HepG2 (cell line): Measurements from ENCODE around the gene PRM3. TPM values are rescaled to one million over a fixed set of nuclear protein-coding genes. Genes with fewer than 3 reads are reported as not detected.

Source experiments
- DMAP1 ChIP-seq: IDR thresholded peaks from 2 replicates; pipeline ENCODE4 v1.6.1; 2016
- ERF ChIP-seq: IDR thresholded peaks from 2 replicates; pipeline ENCODE4 v1.6.1; 2018; ENCODE audit warnings: missing biosample characterization, missing genetic modification reagents
- FOXC1 ChIP-seq: sonication (generic); formaldehyde crosslinking; IDR thresholded peaks from 2 replicates; pipeline ENCODE4 v1.8.0; 2022; ENCODE audit warnings: mild to moderate bottlenecking, missing genetic modification reagents, borderline replicate concordance
- MEF2D ChIP-seq: sonication (generic); formaldehyde crosslinking; IDR thresholded peaks from 2 replicates; pipeline ENCODE4 v1.5.1; 2020; ENCODE audit warnings: mild to moderate bottlenecking, missing genetic modification reagents
- MZF1 ChIP-seq: sonication (generic); formaldehyde crosslinking; IDR thresholded peaks from 2 replicates; pipeline ENCODE4 v1.8.1; 2023; ENCODE audit warnings: mild to moderate bottlenecking, missing genetic modification reagents, borderline replicate concordance
- RBM22 ChIP-seq: fragments of 200-400 bp; formaldehyde crosslinking; optimal IDR thresholded peaks from 2 replicates; pipeline ENCODE3; 2017; ENCODE audit warnings: mild to moderate bottlenecking, low read length, moderate library complexity
- SNAI1 ChIP-seq: sonication (generic); formaldehyde crosslinking; IDR thresholded peaks from 2 replicates; pipeline ENCODE4 v1.5.0; 2020; ENCODE audit warnings: mild to moderate bottlenecking, missing genetic modification reagents, borderline replicate concordance
- THYN1 ChIP-seq: sonication (generic); formaldehyde crosslinking; IDR thresholded peaks from 2 replicates; pipeline ENCODE4 v1.8.1; 2023; ENCODE audit warnings: low read depth, mild to moderate bottlenecking, moderate library complexity, missing genetic modification reagents, borderline replicate concordance
- TOPORS ChIP-seq: sonication (generic); formaldehyde crosslinking; IDR thresholded peaks from 2 replicates; pipeline ENCODE4 v1.8.0; 2023; ENCODE audit warnings: mild to moderate bottlenecking, missing genetic modification reagents
- ZNF256 ChIP-seq: sonication (generic); formaldehyde crosslinking; conservative IDR thresholded peaks from 2 replicates; pipeline ENCODE4 v1.4.0; 2020; ENCODE audit warnings: missing genetic modification reagents
- ZNF713 ChIP-seq: sonication (generic); formaldehyde crosslinking; IDR thresholded peaks from 2 replicates; pipeline ENCODE4 v1.4.0; 2020; ENCODE audit warnings: mild to moderate bottlenecking, missing genetic modification reagents
- ZNF781 ChIP-seq: sonication (generic); formaldehyde crosslinking; IDR thresholded peaks from 2 replicates; pipeline ENCODE4 v1.5.1; 2020; ENCODE audit warnings: borderline replicate concordance, mild to moderate bottlenecking, missing genetic modification reagents; ENCODE audit errors: not compliant biosample characterization
- polyA plus RNA-seq, 8 experiments: library from polyadenylated mRNA; depleted of rRNA in 3 of 8; stranded (reverse) in 7 of 8; unstranded in 1 of 8; fragments of >200 nt; fragmentation: Illumina TruSeq in 4 of 8; extraction: Trizol in 4 of 8; gene quantifications; 2 replicates each; pipeline versions ENCODE4 v1.2.1 to v1.2.3, GENCODE V29; 2011 to 2016; ENCODE audit warnings: low read depth in 4 of 8, missing spikeins in 1 of 8, mixed read lengths in 1 of 8; ENCODE audit not compliant: insufficient read depth in 1 of 8
- total RNA-seq, 5 experiments: library from RNA; depleted of rRNA; stranded (reverse); fragments of >200 nt; fragmentation: Illumina TruSeq; extraction: Trizol; gene quantifications; 2 replicates each; pipeline ENCODE4 v1.2.3, GENCODE V29; 2016; ENCODE audit warnings: low read depth in 1 of 5
- TF ChIP-seq, protein P1 (sequence below): sonication (generic); formaldehyde crosslinking; IDR thresholded peaks from 2 replicates; pipeline ENCODE4 v1.5.1; 2020; ENCODE audit warnings: missing genetic modification reagents, mild to moderate bottlenecking, borderline replicate concordance
- TF ChIP-seq, protein P2 (sequence below): IDR thresholded peaks from 2 replicates; pipeline ENCODE4 v1.6.1; 2016; ENCODE audit warnings: mild to moderate bottlenecking, missing biosample characterization, missing genetic modification reagents
- TF ChIP-seq, protein P3 (sequence below): sonication (generic); formaldehyde crosslinking; IDR thresholded peaks from 2 replicates; pipeline ENCODE4 v1.5.0; 2020; ENCODE audit warnings: mild to moderate bottlenecking, missing genetic modification reagents, borderline replicate concordance

PRM3 gene
- total and polyA plus RNA-seq, 2 of the 13 experiments (the other 11 are each of a cell fraction or from before 2014, with no cell fraction given), result not detected

DNA sequence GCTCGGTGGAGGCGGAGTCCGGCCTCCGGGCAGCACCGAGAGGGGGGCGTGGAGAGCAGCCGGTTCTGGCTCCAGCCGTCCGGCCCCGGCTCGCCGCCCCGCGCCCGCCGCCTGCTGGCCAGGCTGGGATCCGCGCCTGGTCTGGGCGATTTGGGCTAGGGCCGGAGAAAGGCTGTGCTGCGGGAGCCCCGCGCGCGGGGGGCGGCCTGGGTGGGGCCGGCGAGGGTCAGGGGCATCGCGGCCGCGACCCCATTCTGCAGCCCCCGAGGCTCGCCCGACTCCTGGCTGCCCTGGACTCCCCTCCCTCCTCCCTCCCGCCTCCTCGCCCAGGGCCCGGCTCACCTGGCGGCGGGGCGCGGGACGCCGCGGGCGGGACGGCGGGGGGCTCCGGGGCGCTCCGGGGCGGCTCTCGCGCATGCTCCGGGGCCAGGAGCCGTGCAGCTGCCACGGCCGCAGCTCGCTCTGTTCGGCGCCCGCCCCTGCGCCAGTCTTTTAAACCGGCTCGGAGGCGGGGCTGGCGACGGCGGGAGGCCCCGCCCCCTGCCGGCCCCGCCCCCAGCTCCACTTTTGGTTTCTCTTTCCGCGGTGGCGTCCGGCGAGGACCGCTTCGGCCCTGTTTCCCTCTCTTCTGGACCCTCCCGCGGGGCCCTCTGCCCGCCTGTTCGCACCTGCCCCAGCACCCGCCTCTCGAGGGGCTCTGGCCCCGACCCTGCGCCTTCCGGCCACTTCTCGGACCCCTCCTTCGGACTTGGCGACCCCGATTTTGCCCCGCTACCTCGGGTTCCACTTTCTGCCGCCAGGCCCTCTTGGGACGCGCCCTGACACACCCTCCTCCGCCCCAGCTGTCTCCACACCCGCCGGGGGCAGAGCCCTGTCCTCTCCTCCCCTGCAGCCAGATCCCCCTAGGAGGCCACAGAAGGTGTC lies 17.4 kb downstream of the PRM3 start, which contains the start of gene SOCS1 (continued):
- TF ChIP-seq ZNF713 (CRISPR knock-in tag) (0 out of 2 replicates have a peak, but pooled peaks have one; percentile 24), THYN1 (CRISPR knock-in tag) (no peak), TOPORS (CRISPR knock-in tag) (no peak; the same call in 1 of the 2 replicates), FOXC1 (CRISPR knock-in tag) (peak; percentile 52; the same call in 1 of the 2 replicates), SNAI1 (CRISPR knock-in tag) (peak; percentile 71; the same call in 1 of the 2 replicates), MEF2D (CRISPR knock-in tag) (peak; percentile 31; the same call in 1 of the 2 replicates), ZNF781 (peak; percentile 68), RBM22 (peak; percentile 69), ZNF256 (CRISPR knock-in tag) (peak; percentile 95), DMAP1 (CRISPR knock-in tag) (peak; percentile 68; the same call in 1 of the 2 replicates), MZF1 (CRISPR knock-in tag) (no peak), ERF (CRISPR knock-in tag) (peak; percentile 42; the same call in 1 of the 2 replicates)
- TF ChIP-seq, protein P1, sequence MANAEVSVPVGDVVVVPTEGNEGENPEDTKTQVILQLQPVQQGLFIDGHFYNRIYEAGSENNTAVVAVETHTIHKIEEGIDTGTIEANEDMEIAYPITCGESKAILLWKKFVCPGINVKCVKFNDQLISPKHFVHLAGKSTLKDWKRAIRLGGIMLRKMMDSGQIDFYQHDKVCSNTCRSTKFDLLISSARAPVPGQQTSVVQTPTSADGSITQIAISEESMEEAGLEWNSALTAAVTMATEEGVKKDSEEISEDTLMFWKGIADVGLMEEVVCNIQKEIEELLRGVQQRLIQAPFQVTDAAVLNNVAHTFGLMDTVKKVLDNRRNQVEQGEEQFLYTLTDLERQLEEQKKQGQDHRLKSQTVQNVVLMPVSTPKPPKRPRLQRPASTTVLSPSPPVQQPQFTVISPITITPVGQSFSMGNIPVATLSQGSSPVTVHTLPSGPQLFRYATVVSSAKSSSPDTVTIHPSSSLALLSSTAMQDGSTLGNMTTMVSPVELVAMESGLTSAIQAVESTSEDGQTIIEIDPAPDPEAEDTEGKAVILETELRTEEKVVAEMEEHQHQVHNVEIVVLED (CRISPR knock-in tag), result no peak
- TF ChIP-seq, protein P2, sequence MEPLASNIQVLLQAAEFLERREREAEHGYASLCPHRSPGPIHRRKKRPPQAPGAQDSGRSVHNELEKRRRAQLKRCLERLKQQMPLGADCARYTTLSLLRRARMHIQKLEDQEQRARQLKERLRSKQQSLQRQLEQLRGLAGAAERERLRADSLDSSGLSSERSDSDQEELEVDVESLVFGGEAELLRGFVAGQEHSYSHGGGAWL, result peak; percentile 69; the same call in 1 of the 2 replicates
- TF ChIP-seq, protein P3, sequence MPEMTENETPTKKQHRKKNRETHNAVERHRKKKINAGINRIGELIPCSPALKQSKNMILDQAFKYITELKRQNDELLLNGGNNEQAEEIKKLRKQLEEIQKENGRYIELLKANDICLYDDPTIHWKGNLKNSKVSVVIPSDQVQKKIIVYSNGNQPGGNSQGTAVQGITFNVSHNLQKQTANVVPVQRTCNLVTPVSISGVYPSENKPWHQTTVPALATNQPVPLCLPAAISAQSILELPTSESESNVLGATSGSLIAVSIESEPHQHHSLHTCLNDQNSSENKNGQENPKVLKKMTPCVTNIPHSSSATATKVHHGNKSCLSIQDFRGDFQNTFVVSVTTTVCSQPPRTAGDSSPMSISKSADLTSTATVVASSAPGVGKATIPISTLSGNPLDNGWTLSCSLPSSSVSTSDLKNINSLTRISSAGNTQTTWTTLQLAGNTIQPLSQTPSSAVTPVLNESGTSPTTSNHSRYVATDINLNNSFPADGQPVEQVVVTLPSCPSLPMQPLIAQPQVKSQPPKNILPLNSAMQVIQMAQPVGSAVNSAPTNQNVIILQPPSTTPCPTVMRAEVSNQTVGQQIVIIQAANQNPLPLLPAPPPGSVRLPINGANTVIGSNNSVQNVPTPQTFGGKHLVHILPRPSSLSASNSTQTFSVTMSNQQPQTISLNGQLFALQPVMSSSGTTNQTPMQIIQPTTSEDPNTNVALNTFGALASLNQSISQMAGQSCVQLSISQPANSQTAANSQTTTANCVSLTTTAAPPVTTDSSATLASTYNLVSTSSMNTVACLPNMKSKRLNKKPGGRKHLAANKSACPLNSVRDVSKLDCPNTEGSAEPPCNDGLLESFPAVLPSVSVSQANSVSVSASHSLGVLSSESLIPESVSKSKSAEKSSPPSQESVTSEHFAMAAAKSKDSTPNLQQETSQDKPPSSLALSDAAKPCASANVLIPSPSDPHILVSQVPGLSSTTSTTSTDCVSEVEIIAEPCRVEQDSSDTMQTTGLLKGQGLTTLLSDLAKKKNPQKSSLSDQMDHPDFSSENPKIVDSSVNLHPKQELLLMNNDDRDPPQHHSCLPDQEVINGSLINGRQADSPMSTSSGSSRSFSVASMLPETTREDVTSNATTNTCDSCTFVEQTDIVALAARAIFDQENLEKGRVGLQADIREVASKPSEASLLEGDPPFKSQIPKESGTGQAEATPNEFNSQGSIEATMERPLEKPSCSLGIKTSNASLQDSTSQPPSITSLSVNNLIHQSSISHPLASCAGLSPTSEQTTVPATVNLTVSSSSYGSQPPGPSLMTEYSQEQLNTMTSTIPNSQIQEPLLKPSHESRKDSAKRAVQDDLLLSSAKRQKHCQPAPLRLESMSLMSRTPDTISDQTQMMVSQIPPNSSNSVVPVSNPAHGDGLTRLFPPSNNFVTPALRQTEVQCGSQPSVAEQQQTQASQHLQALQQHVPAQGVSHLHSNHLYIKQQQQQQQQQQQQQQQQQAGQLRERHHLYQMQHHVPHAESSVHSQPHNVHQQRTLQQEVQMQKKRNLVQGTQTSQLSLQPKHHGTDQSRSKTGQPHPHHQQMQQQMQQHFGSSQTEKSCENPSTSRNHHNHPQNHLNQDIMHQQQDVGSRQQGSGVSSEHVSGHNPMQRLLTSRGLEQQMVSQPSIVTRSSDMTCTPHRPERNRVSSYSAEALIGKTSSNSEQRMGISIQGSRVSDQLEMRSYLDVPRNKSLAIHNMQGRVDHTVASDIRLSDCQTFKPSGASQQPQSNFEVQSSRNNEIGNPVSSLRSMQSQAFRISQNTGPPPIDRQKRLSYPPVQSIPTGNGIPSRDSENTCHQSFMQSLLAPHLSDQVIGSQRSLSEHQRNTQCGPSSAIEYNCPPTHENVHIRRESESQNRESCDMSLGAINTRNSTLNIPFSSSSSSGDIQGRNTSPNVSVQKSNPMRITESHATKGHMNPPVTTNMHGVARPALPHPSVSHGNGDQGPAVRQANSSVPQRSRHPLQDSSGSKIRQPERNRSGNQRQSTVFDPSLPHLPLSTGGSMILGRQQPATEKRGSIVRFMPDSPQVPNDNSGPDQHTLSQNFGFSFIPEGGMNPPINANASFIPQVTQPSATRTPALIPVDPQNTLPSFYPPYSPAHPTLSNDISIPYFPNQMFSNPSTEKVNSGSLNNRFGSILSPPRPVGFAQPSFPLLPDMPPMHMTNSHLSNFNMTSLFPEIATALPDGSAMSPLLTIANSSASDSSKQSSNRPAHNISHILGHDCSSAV (CRISPR knock-in tag), result no peak
